Measurements from ENCODE around the gene CDC45. TPM values are rescaled to one million over a fixed set of nuclear protein-coding genes. Genes with fewer than 3 reads are reported as not detected.

CDC45 gene
- total and polyA plus RNA-seq, 7 donors, result 0.14 to 16.6 (median 6.1) TPM; not detected in 3

GRCh38 chr22:19509923-19510322, 30.2 kb downstream of the CDC45 start:
- intact Hi-C loops (cut with DNase I), result no loop called here
- WGBS, 2 donors, result 92 to 95% methylated on average over 2 of the region's 2 CpGs
- no peak for DNase-seq
- peaks cover 0 to 2% (median 0%) of the 10 kb centered on the region in 4 donors for H3K4me1 ChIP-seq
- no peaks in the 10 kb centered on the region for H3K36me3 ChIP-seq
- no peaks in the 10 kb centered on the region for H3K27me3 ChIP-seq
- no peak overlapping the region for H3K4me3 ChIP-seq
- TF ChIP-seq, protein P1, sequence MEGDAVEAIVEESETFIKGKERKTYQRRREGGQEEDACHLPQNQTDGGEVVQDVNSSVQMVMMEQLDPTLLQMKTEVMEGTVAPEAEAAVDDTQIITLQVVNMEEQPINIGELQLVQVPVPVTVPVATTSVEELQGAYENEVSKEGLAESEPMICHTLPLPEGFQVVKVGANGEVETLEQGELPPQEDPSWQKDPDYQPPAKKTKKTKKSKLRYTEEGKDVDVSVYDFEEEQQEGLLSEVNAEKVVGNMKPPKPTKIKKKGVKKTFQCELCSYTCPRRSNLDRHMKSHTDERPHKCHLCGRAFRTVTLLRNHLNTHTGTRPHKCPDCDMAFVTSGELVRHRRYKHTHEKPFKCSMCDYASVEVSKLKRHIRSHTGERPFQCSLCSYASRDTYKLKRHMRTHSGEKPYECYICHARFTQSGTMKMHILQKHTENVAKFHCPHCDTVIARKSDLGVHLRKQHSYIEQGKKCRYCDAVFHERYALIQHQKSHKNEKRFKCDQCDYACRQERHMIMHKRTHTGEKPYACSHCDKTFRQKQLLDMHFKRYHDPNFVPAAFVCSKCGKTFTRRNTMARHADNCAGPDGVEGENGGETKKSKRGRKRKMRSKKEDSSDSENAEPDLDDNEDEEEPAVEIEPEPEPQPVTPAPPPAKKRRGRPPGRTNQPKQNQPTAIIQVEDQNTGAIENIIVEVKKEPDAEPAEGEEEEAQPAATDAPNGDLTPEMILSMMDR (IDR thresholded peaks at IDR 0.05), result no peak
- TF ChIP-seq POLR2AphosphoS5 (IDR thresholded peaks at IDR 0.05) (no peak), EP300 (IDR thresholded peaks at IDR 0.05) (no peak), POLR2A (IDR thresholded peaks at IDR 0.05) (no peak)
- no peak overlapping the region for H3K27ac ChIP-seq
- peaks cover 0 to 3% (median 0%) of the 10 kb centered on the region in 4 donors for H3K9me3 ChIP-seq

DNA sequence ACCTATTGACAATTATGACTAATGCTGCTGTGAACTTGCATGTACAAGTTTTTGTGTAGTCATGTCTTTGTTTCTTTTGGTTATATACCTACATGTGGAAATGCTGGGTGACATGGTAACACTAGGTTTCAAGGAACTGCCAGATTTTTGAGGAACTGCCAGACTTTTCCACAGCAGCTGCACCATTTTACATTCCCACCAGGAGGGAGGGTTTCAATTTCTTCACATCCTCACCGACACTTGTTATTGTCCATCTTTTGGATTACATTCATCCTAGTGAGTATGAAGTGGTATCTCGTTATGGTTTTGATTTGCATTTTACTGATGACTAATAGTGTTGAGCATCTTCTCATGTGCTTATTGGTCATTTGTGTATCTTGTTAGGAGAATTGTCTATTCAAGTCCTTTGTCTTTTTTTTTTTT, 31.2 kb downstream of the CDC45 start:
- intact Hi-C loops (cut with DNase I), result no loop called here
- H3K4me3 ChIP-seq, result no peak overlapping the region
- DNase-seq, result no peak
- H3K27me3 ChIP-seq, result no peaks in the 10 kb centered on the region
- H3K27ac ChIP-seq, result no peak overlapping the region
- H3K36me3 ChIP-seq, result no peaks in the 10 kb centered on the region
- peaks cover 0 to 3% (median 0%) of the 10 kb centered on the region in 4 donors for H3K9me3 ChIP-seq
- TF ChIP-seq, protein P1 (IDR thresholded peaks at IDR 0.05), result no peak
- peaks cover 0 to 2% (median 0%) of the 10 kb centered on the region in 4 donors for H3K4me1 ChIP-seq
- WGBS, 2 donors, result 67 to 97% methylated on average over 2 of the region's 2 CpGs

DNA sequence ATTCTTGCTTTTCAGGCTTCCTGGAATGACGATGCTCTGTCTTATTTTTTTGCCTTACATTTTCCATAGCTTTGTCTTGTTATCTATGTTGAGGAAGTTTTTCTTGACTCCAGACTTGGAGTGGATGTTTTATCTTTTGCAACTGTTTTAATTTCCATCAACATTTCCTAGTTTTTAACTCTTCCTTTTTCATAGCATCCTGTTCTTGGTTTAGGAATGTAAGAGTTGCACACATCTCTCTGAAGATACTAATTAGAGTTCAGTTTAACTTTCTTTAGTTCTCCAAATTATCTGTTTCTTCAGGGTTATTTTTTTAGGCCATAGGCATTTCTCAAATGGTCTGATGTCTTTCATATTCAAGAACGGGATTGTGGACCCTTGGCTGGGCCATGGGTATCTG, 34.1 kb downstream of the CDC45 start:
- no peak for DNase-seq
- TF ChIP-seq EP300 (IDR thresholded peaks at IDR 0.05) (no peak), POLR2AphosphoS5 (IDR thresholded peaks at IDR 0.05) (no peak), POLR2A (IDR thresholded peaks at IDR 0.05) (no peak)
- TF ChIP-seq, protein P1 (IDR thresholded peaks at IDR 0.05), result no peak
- Histone ChIP-seq H3K27me3 (no peaks in the 10 kb centered on the region), H3K4me1 (peaks cover 0 to 2% (median 0%) of the 10 kb centered on the region in 4 donors), H3K4me3 (no peak overlapping the region), H3K36me3 (no peaks in the 10 kb centered on the region), H3K9me3 (peaks cover 0 to 3% (median 0%) of the 10 kb centered on the region in 4 donors), H3K27ac (no peak overlapping the region)
- 70 to 73% methylated on average over 2 of the region's 2 CpGs for WGBS, 2 donors
- intact Hi-C loops (cut with DNase I), result no loop called here

DNA sequence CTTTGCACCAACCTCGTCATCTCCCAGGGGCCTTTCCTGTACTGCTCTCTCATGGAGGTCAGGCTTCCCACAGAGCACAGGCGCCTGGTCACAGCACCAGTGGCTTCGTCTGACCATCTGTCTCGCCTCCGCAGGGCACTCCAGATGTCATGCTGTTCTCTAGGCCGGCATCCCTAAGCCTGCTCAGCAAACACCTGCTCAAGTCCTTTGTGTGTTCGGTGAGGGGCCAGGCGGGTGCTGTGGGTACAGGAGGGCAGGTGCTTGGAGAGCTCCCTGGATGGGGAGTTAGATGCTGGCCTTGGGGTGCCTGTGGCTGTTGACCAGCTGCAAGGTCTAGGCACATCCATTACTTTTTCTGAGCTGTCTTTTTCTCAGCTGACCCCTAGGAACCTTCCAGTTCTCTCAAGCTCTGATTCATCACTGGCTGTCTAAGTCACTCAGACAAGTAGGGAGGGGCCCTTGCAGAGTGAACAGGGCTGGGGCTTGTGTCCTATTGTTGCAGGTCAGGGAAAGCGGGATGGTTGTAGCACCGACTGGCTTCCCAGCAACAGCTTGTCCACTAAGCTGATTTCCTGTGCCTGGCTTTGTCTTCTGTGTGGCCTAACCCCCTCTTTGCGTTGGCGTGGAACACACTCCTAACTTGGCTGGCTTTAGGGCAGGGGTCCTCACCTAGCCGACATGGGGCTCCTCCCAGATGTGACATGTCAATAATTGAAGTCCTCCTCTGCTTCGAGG, 35.3 kb downstream of the CDC45 start:
- TF ChIP-seq POLR2AphosphoS5 (IDR thresholded peaks at IDR 0.05) (no peak), POLR2A (IDR thresholded peaks at IDR 0.05) (no peak), EP300 (IDR thresholded peaks at IDR 0.05) (no peak)
- TF ChIP-seq, protein P1 (IDR thresholded peaks at IDR 0.05), result no peak
- Histone ChIP-seq H3K9me3 (peaks cover 0 to 3% (median 0%) of the 10 kb centered on the region in 4 donors), H3K36me3 (no peaks in the 10 kb centered on the region), H3K27me3 (no peaks in the 10 kb centered on the region), H3K4me1 (peaks cover 0 to 2% (median 0%) of the 10 kb centered on the region in 4 donors), H3K4me3 (no peak overlapping the region), H3K27ac (no peak overlapping the region)
- DNase-seq, result no peak
- intact Hi-C loops (cut with DNase I), result no loop called here
- 92 to 95% methylated on average over 14 of the region's 14 CpGs for WGBS, 2 donors

Data from sigmoid colon (tissue), 7 donors.